Transverse colon (tissue), 4 donors: Measurements from ENCODE around the gene PLCZ1. TPM values are rescaled to one million over a fixed set of nuclear protein-coding genes. Genes with fewer than 3 reads are reported as not detected.

Source experiments
- DNase-seq: peaks from one replicate; pipeline ENCODE4 v3.0.0-alpha.2; 2019
- H3K27ac ChIP-seq, 4 donors: fragments of 200-600 bp; sonication (generic); 2 replicates each; pipeline ENCODE4 v1.5.1; 2016 to 2018; ENCODE audit warnings: inconsistent platforms in 4 of 4
- H3K27me3 ChIP-seq: fragments of 200-600 bp; sonication (generic); 2 replicates; pipeline ENCODE4 v1.5.1; 2017; ENCODE audit warnings: inconsistent platforms
- H3K36me3 ChIP-seq, 4 donors: fragments of 200-600 bp; sonication (generic); 2 replicates each; pipeline ENCODE4 v1.5.1; 2017 to 2019; ENCODE audit warnings: inconsistent platforms in 4 of 4
- H3K4me1 ChIP-seq, 4 donors: fragments of 200-600 bp; sonication (generic); 2 replicates each; pipeline ENCODE4 v1.5.1; 2017 to 2020; ENCODE audit warnings: inconsistent platforms in 4 of 4
- H3K4me3 ChIP-seq, 4 donors: fragments of 200-600 bp; sonication (generic); 1 replicate in 1 of 4; 2 replicates in 3 of 4; pipeline versions ENCODE4 v1.5.1 to v1.6.1; 2017 to 2019; ENCODE audit warnings: inconsistent platforms in 4 of 4
- H3K9me3 ChIP-seq, 2 donors: fragments of 200-600 bp; sonication (generic); 2 replicates each; pipeline ENCODE4 v1.5.1; 2017 to 2019; ENCODE audit warnings: inconsistent platforms in 2 of 2
- CTCF ChIP-seq, 5 experiments: fragments of 200-600 bp in 3 of 5; fragments of 450-650 bp in 2 of 5; sonication (generic) in 3 of 5; IDR thresholded peaks; 1 replicate in 2 of 5; 2 replicates in 3 of 5; pipeline ENCODE4 v1.5.1; 2016 to 2017; ENCODE audit warnings: antibody characterized with exemption in 5 of 5, inconsistent platforms in 3 of 5, mild to moderate bottlenecking in 2 of 5, moderate library complexity in 1 of 5
- EP300 ChIP-seq: sonication (generic); formaldehyde crosslinking; IDR thresholded peaks from one replicate; pipeline ENCODE4 v1.6.1; 2017; ENCODE audit warnings: antibody characterized with exemption, low read depth
- POLR2A ChIP-seq: fragments of 450-650 bp; IDR thresholded peaks from one replicate; pipeline ENCODE4 v1.6.1; 2016; ENCODE audit warnings: antibody characterized with exemption, mild to moderate bottlenecking, moderate library complexity
- POLR2AphosphoS5 ChIP-seq, 3 donors: sonication (generic); formaldehyde crosslinking; IDR thresholded peaks; one replicate each; pipeline ENCODE4 v1.6.1; 2016; ENCODE audit warnings: antibody characterized with exemption in 3 of 3
- WGBS, 2 donors: methylation state at CpG; one replicate each; pipeline ENCODE4 v1.1.5; 2018; ENCODE audit warnings: low coverage in 1 of 2; 5-methylcytosine and 5-hydroxymethylcytosine counted together
- in situ Hi-C, 4 donors: fragments of 200-750 bp; cut with MboI; loops; one replicate each; pipeline versions ENCODE4 v1.15.0 to v1.15.1; 2017; ENCODE audit warnings: low sequenced_read_pairs in 3 of 4, low pct_ligation_motif_present in 1 of 4, low pct_unique_long_range_greater_than_20kb in 1 of 4
- intact Hi-C: fragments of 100-400 bp; cut with DNase I; formaldehyde crosslinking; loops from one replicate; pipeline ENCODE4 v1.15.1; 2023; ENCODE audit warnings: low total_unique reads
- total RNA-seq, 4 donors: library from RNA; depleted of rRNA; stranded (reverse); fragments of >200 nt; gene quantifications; one replicate each; pipeline ENCODE4 v1.1.0, GENCODE V29; 2016

The PLCZ1 gene
- total RNA-seq, 4 donors from 2014 or later = not detected

- intact Hi-C loops = no loop called here
- Histone ChIP-seq H3K4me1 (no peaks in the 10 kb centered on the region), H3K27ac (no peak overlapping the region), H3K27me3 (no peaks in the 10 kb centered on the region), H3K36me3 (no peaks in the 10 kb centered on the region), H3K4me3 (no peak overlapping the region), H3K9me3 (no peaks in the 10 kb centered on the region)
- TF ChIP-seq POLR2A (no peak), EP300 (no peak), POLR2AphosphoS5 (IDR thresholded peaks at IDR 0.05) (no peak), CTCF (IDR thresholded peaks at IDR 0.05) (no peak)
- no peak for DNase-seq
- 76 to 82% methylated on average over 2 of the region's 2 CpGs for WGBS, 2 donors
- in situ Hi-C loops = no loop called here
These were observed 14.1 kb downstream of the PLCZ1 start for GRCh38 chr12:18723752-18724151.

- intact Hi-C loops = no loop called here
- no peak overlapping the region for H3K4me3 ChIP-seq
- no peaks in the 10 kb centered on the region for H3K27me3 ChIP-seq
- no peaks in the 10 kb centered on the region for H3K4me1 ChIP-seq
- no peak overlapping the region for H3K27ac ChIP-seq
- no peaks in the 10 kb centered on the region for H3K9me3 ChIP-seq
- 76 to 88% methylated on average over 1 of the region's 1 CpG for WGBS, 2 donors
- TF ChIP-seq EP300 = no peak
- no peak for TF ChIP-seq POLR2AphosphoS5 (IDR thresholded peaks at IDR 0.05)
- no peak for TF ChIP-seq POLR2A
- no peak for TF ChIP-seq CTCF (IDR thresholded peaks at IDR 0.05)
- no peak for DNase-seq
- no peaks in the 10 kb centered on the region for H3K36me3 ChIP-seq
- in situ Hi-C loops = no loop called here
These were observed 16.4 kb downstream of the PLCZ1 start for GRCh38 chr12:18721452-18721851.

- no peak for TF ChIP-seq POLR2A
- no peak for TF ChIP-seq POLR2AphosphoS5 (IDR thresholded peaks at IDR 0.05)
- no peak for TF ChIP-seq EP300
- TF ChIP-seq CTCF (IDR thresholded peaks at IDR 0.05) = no peak
- in situ Hi-C loops = no loop called here
- no peak for DNase-seq
- no peaks in the 10 kb centered on the region for H3K9me3 ChIP-seq
- H3K27me3 ChIP-seq = no peaks in the 10 kb centered on the region
- H3K27ac ChIP-seq = no peak overlapping the region
- no peak overlapping the region for H3K4me3 ChIP-seq
- H3K36me3 ChIP-seq = no peaks in the 10 kb centered on the region
- H3K4me1 ChIP-seq = no peaks in the 10 kb centered on the region
- intact Hi-C loops = no loop called here
These were observed 17.1 kb downstream of the PLCZ1 start for GRCh38 chr12:18720690-18721089.

GRCh38 chr12:18719922-18720510, 17.8 kb downstream of the PLCZ1 start:
- TF ChIP-seq POLR2AphosphoS5 (IDR thresholded peaks at IDR 0.05) (no peak), EP300 (no peak), POLR2A (no peak)
- Histone ChIP-seq H3K4me1 (no peaks in the 10 kb centered on the region), H3K4me3 (no peak overlapping the region), H3K9me3 (no peaks in the 10 kb centered on the region), H3K36me3 (no peaks in the 10 kb centered on the region), H3K27ac (no peak overlapping the region), H3K27me3 (no peaks in the 10 kb centered on the region)
- in situ Hi-C loops = no loop called here
- 49 to 59% methylated on average over 3 of the region's 3 CpGs for WGBS, 2 donors
- intact Hi-C loops = no loop called here
- no peak for DNase-seq

- intact Hi-C loops (no loop called here), in situ Hi-C loops (no loop called here)
- Histone ChIP-seq H3K27me3 (no peaks in the 10 kb centered on the region), H3K9me3 (no peaks in the 10 kb centered on the region), H3K4me1 (no peaks in the 10 kb centered on the region), H3K36me3 (no peaks in the 10 kb centered on the region), H3K27ac (no peak overlapping the region), H3K4me3 (no peak overlapping the region)
- DNase-seq = no peak
- no peak for TF ChIP-seq POLR2AphosphoS5 (IDR thresholded peaks at IDR 0.05)
- TF ChIP-seq POLR2A = no peak
- TF ChIP-seq CTCF (IDR thresholded peaks at IDR 0.05) = no peak
- no peak for TF ChIP-seq EP300
These were observed 19.4 kb downstream of the PLCZ1 start for GRCh38 chr12:18718462-18718861.
